H1 (cell line): ENCODE data around the gene RTN3. TPM values are rescaled to one million over a fixed set of nuclear protein-coding genes. Genes with fewer than 3 reads are reported as not detected.

Experiments
- CTCF ChIA-PET: fragments of 300-600 bp; sonication (Branson Sonifier 250); formaldehyde crosslinking; loops from one replicate; lab custom pipeline; 2021; ENCODE audit not compliant: partially characterized antibody; lab: Charles Lee
- POLR2A ChIA-PET: fragments of 300-600 bp; sonication (Branson Sonifier 250); formaldehyde crosslinking; loops from one replicate; lab custom pipeline; 2021; ENCODE audit warnings: inconsistent platforms; ENCODE audit not compliant: partially characterized antibody; lab: Charles Lee
- DNase-seq, 2 experiments: peaks; one replicate each; pipeline versions ENCODE4 v3.0.0 to v3.0.0-alpha.2; 2010 to 2022; ENCODE audit warnings: low spot score in 2 of 2, low read depth in 1 of 2, mixed read lengths in 1 of 2
- FAIRE-seq: peaks from 2 replicates; lab custom pipeline; 2011; peaks lifted over from hg19 to GRCh38; lab: Jason Lieb, UNC
- H2AFZ ChIP-seq: 2 replicates; pipeline ENCODE4 v1.8.1; 2012; ENCODE audit warnings: low read length, inconsistent platforms
- H2AK5ac ChIP-seq: 2 replicates; pipeline ENCODE4 v1.6.1; 2013; ENCODE audit warnings: low read depth, low read length
- H2BK120ac ChIP-seq: replicated peaks from 2 replicates; pipeline ENCODE3; 2013; ENCODE audit warnings: low read depth, low read length, inconsistent platforms
- H2BK12ac ChIP-seq: 2 replicates; pipeline ENCODE4 v1.6.1; 2013; ENCODE audit warnings: low read depth, low read length
- H2BK15ac ChIP-seq: 2 replicates; pipeline ENCODE4 v1.6.1; 2013; ENCODE audit warnings: low read length
- H2BK20ac ChIP-seq: 2 replicates; pipeline ENCODE4 v1.6.1; 2013; ENCODE audit warnings: low read length
- H2BK5ac ChIP-seq: 2 replicates; pipeline ENCODE4 v1.6.1; 2013; ENCODE audit warnings: low read depth, low read length
- H3K14ac ChIP-seq: 2 replicates; pipeline ENCODE4 v1.6.1; 2013; ENCODE audit warnings: inconsistent platforms; ENCODE audit not compliant: insufficient read length
- H3K18ac ChIP-seq: 2 replicates; pipeline ENCODE4 v1.6.1; 2013; ENCODE audit warnings: low read length; ENCODE audit errors: extremely low read depth
- H3K23ac ChIP-seq: 2 replicates; pipeline ENCODE4 v1.6.1; 2013; ENCODE audit warnings: inconsistent platforms; ENCODE audit not compliant: insufficient read length
- H3K23me2 ChIP-seq: 2 replicates; pipeline ENCODE4 v1.6.1; 2013; ENCODE audit warnings: low read depth, low read length
- H3K27ac ChIP-seq: 2 replicates; pipeline ENCODE4 v1.6.1; 2011; ENCODE audit warnings: low read depth, low read length, inconsistent platforms
- H3K27me3 ChIP-seq, 4 experiments: replicated peaks in 1 of 4; 1 replicate in 1 of 4; 2 replicates in 3 of 4; pipeline versions ENCODE4 v1.6.1 to v1.8.1; 2011 to 2013; ENCODE audit warnings: low read length in 3 of 4, mild to moderate bottlenecking in 3 of 4, inconsistent platforms in 2 of 4, mixed read lengths in 2 of 4, moderate library complexity in 1 of 4; ENCODE audit not compliant: control insufficient read depth in 3 of 4, insufficient read depth in 3 of 4; ENCODE audit errors: extremely low read depth in 1 of 4
- H3K36me3 ChIP-seq, 4 experiments: 2 replicates each; pipeline versions ENCODE4 v1.6.1 to v1.8.1; 2011 to 2013; ENCODE audit warnings: mild to moderate bottlenecking in 4 of 4, low read length in 3 of 4, moderate library complexity in 2 of 4, control low read depth in 1 of 4, inconsistent platforms in 1 of 4; ENCODE audit not compliant: insufficient read depth in 4 of 4, control insufficient read depth in 2 of 4
- H3K4ac ChIP-seq: replicated peaks from 2 replicates; pipeline ENCODE3; 2013; ENCODE audit warnings: low read length, low read depth, mixed read lengths, inconsistent platforms; ENCODE audit not compliant: insufficient read length
- H3K4me1 ChIP-seq, 4 experiments: replicated peaks in 1 of 4; 1 replicate in 1 of 4; 2 replicates in 3 of 4; pipeline versions ENCODE4 v1.6.1 to v1.8.1; 2011 to 2013; ENCODE audit warnings: low read length in 3 of 4, inconsistent platforms in 2 of 4, mixed read lengths in 1 of 4; ENCODE audit not compliant: insufficient read depth in 4 of 4, control insufficient read depth in 3 of 4
- H3K4me2 ChIP-seq, 2 experiments: 2 replicates each; pipeline versions ENCODE4 v1.6.1 to v1.8.1; 2011 to 2013; ENCODE audit warnings: low read depth in 2 of 2, low read length in 2 of 2, control low read depth in 1 of 2, inconsistent platforms in 1 of 2, mild to moderate bottlenecking in 1 of 2; ENCODE audit not compliant: insufficient read depth in 1 of 2
- H3K4me3 ChIP-seq, 4 experiments: fragments of 200-600, 300-600 bp in 1 of 4; sonication (generic), shearing (Covaris generic), sonication (Bioruptor Twin) in 1 of 4; 2 replicates each; pipeline versions ENCODE4 v1.5.1 to v1.8.1; 2011 to 2016; ENCODE audit warnings: low read length in 4 of 4, low read depth in 3 of 4, control low read depth in 2 of 4, inconsistent platforms in 2 of 4, mild to moderate bottlenecking in 2 of 4, mixed read lengths in 1 of 4, moderate library complexity in 1 of 4; ENCODE audit not compliant: insufficient read depth in 2 of 4; ENCODE audit errors: extremely low read depth in 1 of 4
- H3K56ac ChIP-seq: replicated peaks from 2 replicates; pipeline ENCODE3; 2013; ENCODE audit warnings: low read depth, mild to moderate bottlenecking, mixed read lengths, low read length, inconsistent platforms; ENCODE audit not compliant: insufficient read length
- H3K79me1 ChIP-seq: 2 replicates; pipeline ENCODE4 v1.6.1; 2013; ENCODE audit warnings: low read depth, low read length, control low read depth
- H3K79me2 ChIP-seq, 2 experiments: 2 replicates each; pipeline versions ENCODE4 v1.6.1 to v1.8.1; 2012 to 2013; ENCODE audit warnings: low read length in 2 of 2, mild to moderate bottlenecking in 2 of 2, inconsistent platforms in 1 of 2; ENCODE audit not compliant: insufficient read depth in 2 of 2, control insufficient read depth in 1 of 2
- H3K9ac ChIP-seq, 4 experiments: replicated peaks in 1 of 4; 1 replicate in 1 of 4; 2 replicates in 3 of 4; pipeline versions ENCODE4 v1.6.1 to v1.8.1; 2011 to 2013; ENCODE audit warnings: low read depth in 3 of 4, low read length in 3 of 4, control low read depth in 2 of 4, mild to moderate bottlenecking in 2 of 4, moderate library complexity in 2 of 4, inconsistent platforms in 1 of 4; ENCODE audit errors: extremely low read depth in 1 of 4
- H3K9me3 ChIP-seq, 2 experiments: 2 replicates each; pipeline versions ENCODE4 v1.6.1 to v1.8.1; 2012 to 2013; ENCODE audit warnings: mild to moderate bottlenecking in 2 of 2, moderate library complexity in 2 of 2, control low read depth in 1 of 2, inconsistent platforms in 1 of 2, low read depth in 1 of 2, low read length in 1 of 2, mixed read lengths in 1 of 2; ENCODE audit not compliant: insufficient read depth in 2 of 2
- H4K20me1 ChIP-seq, 2 experiments: replicated peaks in 1 of 2; 2 replicates each; pipeline versions ENCODE3 to v1.8.1; 2011 to 2013; ENCODE audit warnings: inconsistent platforms in 2 of 2, low read length in 2 of 2, mild to moderate bottlenecking in 1 of 2; ENCODE audit not compliant: insufficient read depth in 2 of 2, control insufficient read depth in 1 of 2
- H4K5ac ChIP-seq: 2 replicates; pipeline ENCODE4 v1.6.1; 2013; ENCODE audit warnings: low read length, low read depth, mixed read lengths, inconsistent platforms; ENCODE audit not compliant: insufficient read length
- H4K8ac ChIP-seq: 2 replicates; pipeline ENCODE4 v1.8.0; 2013; ENCODE audit warnings: mild to moderate bottlenecking, moderate library complexity, low read length, inconsistent platforms; ENCODE audit not compliant: insufficient read depth; ENCODE audit errors: extremely low read depth
- H4K91ac ChIP-seq: replicated peaks from 2 replicates; pipeline ENCODE3; 2013; ENCODE audit warnings: low read length, mixed read lengths, inconsistent platforms; ENCODE audit not compliant: insufficient read length
- BACH1 ChIP-seq: IDR thresholded peaks from 2 replicates; pipeline ENCODE4 v1.6.1; 2012; ENCODE audit warnings: low read length, improper control_type of control experiment
- BRCA1 ChIP-seq: IDR thresholded peaks from 2 replicates; pipeline ENCODE4 v1.6.1; 2012; ENCODE audit warnings: low read depth, low read length, improper control_type of control experiment
- CHD1 ChIP-seq: IDR thresholded peaks from 2 replicates; pipeline ENCODE4 v1.6.1; 2012; ENCODE audit warnings: low read depth, low read length, improper control_type of control experiment
- FOSL1 ChIP-seq: IDR thresholded peaks from 2 replicates; pipeline ENCODE4 v1.6.1; 2011; ENCODE audit warnings: mild to moderate bottlenecking, low read depth, low read length, moderate library complexity; ENCODE audit not compliant: insufficient read depth
- JUN ChIP-seq: IDR thresholded peaks from 2 replicates; pipeline ENCODE4 v1.6.1; 2011; ENCODE audit warnings: low read depth, mild to moderate bottlenecking, improper control_type of control experiment, low read length
- NANOG ChIP-seq: IDR thresholded peaks from 2 replicates; pipeline ENCODE4 v1.6.1; 2011; ENCODE audit warnings: low read length, low read depth, mild to moderate bottlenecking, inconsistent platforms; ENCODE audit not compliant: insufficient read depth, poor library complexity, severe bottlenecking
- POLR2A ChIP-seq, 2 experiments: IDR thresholded peaks; 1 replicate in 1 of 2; 2 replicates in 1 of 2; pipeline ENCODE4 v1.6.1; 2011; ENCODE audit warnings: low read depth in 2 of 2, low read length in 2 of 2, mild to moderate bottlenecking in 2 of 2; ENCODE audit errors: control extremely low read depth in 1 of 2
- RXRA ChIP-seq: IDR thresholded peaks from 2 replicates; pipeline ENCODE4 v1.6.1; 2011; ENCODE audit warnings: low read depth, mild to moderate bottlenecking, low read length, moderate library complexity; ENCODE audit not compliant: insufficient read depth
- SP1 ChIP-seq: IDR thresholded peaks from 2 replicates; pipeline ENCODE4 v1.6.1; 2011; ENCODE audit warnings: low read depth, low read length
- SP2 ChIP-seq: IDR thresholded peaks from 2 replicates; pipeline ENCODE4 v1.6.1; 2012; ENCODE audit warnings: mild to moderate bottlenecking, low read length, inconsistent platforms
- TAF7 ChIP-seq: optimal IDR thresholded peaks from 2 replicates; pipeline ENCODE3; 2011; ENCODE audit warnings: low read depth, mild to moderate bottlenecking, inconsistent platforms, low read length, moderate library complexity, borderline replicate concordance
- USF2 ChIP-seq: IDR thresholded peaks from 2 replicates; pipeline ENCODE4 v1.6.1; 2011; ENCODE audit warnings: low read length, improper control_type of control experiment
- WGBS, 2 experiments: shearing (Covaris generic) in 1 of 2; methylation state at CpG; one replicate each; pipeline versions ENCODE4 v1.1.6 to v1.1.7; 2013 to 2015; ENCODE audit warnings: low lambda C conversion rate in 2 of 2, mixed read lengths in 2 of 2, inconsistent platforms in 1 of 2, low coverage in 1 of 2, missing lambda C conversion rate in 1 of 2; ENCODE audit not compliant: insufficient replicate concordance in 2 of 2, insufficient coverage in 1 of 2, insufficient read length in 1 of 2; ENCODE audit errors: extremely low coverage in 1 of 2, missing lambda C conversion rate in 1 of 2; 5-methylcytosine and 5-hydroxymethylcytosine counted together
- polyA plus RNA-seq, 7 experiments: library from polyadenylated mRNA; depleted of rRNA in 3 of 7; stranded (reverse) in 5 of 7; unstranded in 2 of 7; fragments of >200 nt in 5 of 7; fragments of 200-250 nt in 2 of 7; gene quantifications; 1 replicate in 5 of 7; 2 replicates in 1 of 7; 4 replicates in 1 of 7; pipeline versions ENCODE4 v1.2.1 to v1.2.3, GENCODE V29; 2011 to 2013; ENCODE audit warnings: missing spikeins in 2 of 7, mixed read lengths in 2 of 7
- total RNA-seq: library from RNA; stranded (reverse); fragmentation: NEBNext Ultra II Directional; extraction: Animal tissue kit (Norgen Biotek cat#: 25700); gene quantifications from 2 replicates; pipeline ENCODE4 v1.2.1, GENCODE V29; 2021

RTN3 gene
- total and polyA plus RNA-seq, 2 of the 8 experiments (the other 6 are each of a cell fraction or from before 2014, with no cell fraction given): 160 to 203 TPM

GRCh38 chr11:63765688-63766241 lies 84.5 kb downstream of the RTN3 start:
- CTCF ChIA-PET: interaction anchor here (1.0 to 2.7 kb wide), 6 partner anchors 64 to 260 kb away, joined by 3 to 8 read pairs (median 4); partner anchors contain the start of gene ATL3
- DNase-seq (no peak), FAIRE-seq (no peak)
- no peak for TF ChIP-seq SP2
- TF ChIP-seq POLR2A (IDR thresholded peaks at IDR 0.05; ENCODE audit: control extremely low read depth in 1 of 2, low read depth in 2 of 2, low read length in 2 of 2): no peak
- TF ChIP-seq CHD1: no peak
- TF ChIP-seq JUN: no peak
- no peak for TF ChIP-seq BRCA1
- no peak for TF ChIP-seq USF2
- TF ChIP-seq BACH1: no peak
- TF ChIP-seq SP1: no peak
- no peak for TF ChIP-seq RXRA
- TF ChIP-seq TAF7: no peak
- no peak for TF ChIP-seq NANOG
- no peak for TF ChIP-seq FOSL1

More at GRCh38 chr11:63765688-63766241, 84.5 kb downstream of the RTN3 start:
- Histone ChIP-seq H3K27me3 (peaks cover 0 to 14% (median 11%) of the 10 kb centered on the region in 4 experiments; a peak in 6 of 7 replicates), H3K14ac (no peak overlapping the region), H2BK120ac (no peak overlapping the region), H3K9me3 (no peaks in the 10 kb centered on the region), H2BK5ac (peak overlapping the region; percentile 12; the same call in 1 of the 2 replicates), H4K20me1 (peaks cover 13 to 18% of the 10 kb centered on the region in 2 experiments), H3K9ac (no peak overlapping the region; a peak in 1 of 7 replicates), H2AK5ac (no peak overlapping the region), H4K8ac (no peak overlapping the region), H3K18ac (no peak overlapping the region; the same call in 1 of the 2 replicates), H3K4ac (no peak overlapping the region), H3K23me2 (peaks cover 15% of the 10 kb centered on the region), H3K4me1 (peaks cover 5 to 39% (median 29%) of the 10 kb centered on the region in 4 experiments), H3K4me3 (peak overlapping the region in 1 of 4 experiments; percentile 82; a peak in 1 of 8 replicates), H2BK12ac (no peak overlapping the region), H3K79me1 (peaks cover 9% of the 10 kb centered on the region), H3K27ac (no peak overlapping the region), H3K23ac (no peak overlapping the region), H2AFZ (no peak overlapping the region), H3K4me2 (peak overlapping the region; percentile 30 to 93; a peak in 3 of 4 replicates), H3K79me2 (peaks cover 0 to 37% of the 10 kb centered on the region in 2 experiments; a peak in 2 of 4 replicates), H2BK20ac (no peak overlapping the region), H4K5ac (no peak overlapping the region), H3K36me3 (peaks cover 0 to 7% (median 0%) of the 10 kb centered on the region in 4 experiments; a peak in 2 of 8 replicates), H4K91ac (no peak overlapping the region), H3K56ac (no peak overlapping the region), H2BK15ac (no peak overlapping the region)
- POLR2A ChIA-PET: interaction anchor here (0.6 to 6.8 kb wide), 20 partner anchors 13 to 207 kb away, joined by 3 to 73 read pairs (median 4); partner anchors contain the start of genes ATL3, MARK2, RCOR2 and SPINDOC
- WGBS, 2 experiments: 84% methylated on average over 16 of the region's 18 CpGs; no CpG with 5 or more reads in 1 of the 2 experiments
